IMR-90 (cell line): ENCODE data around the gene IER5. TPM values are rescaled to one million over a fixed set of nuclear protein-coding genes. Genes with fewer than 3 reads are reported as not detected.
A peak's percentile ranks its signal among the peaks of the same experiment; 100 is the strongest.

ENCODE experiments used
- ATAC-seq: fragments of 200-7000 bp; cut with Tn5 transposase; 2 replicates; pipeline ENCODE4 v1.9.1; 2020; ENCODE audit warnings: low read depth, mild to moderate bottlenecking, moderate library complexity
- BruUV-seq: library from RNA; stranded (reverse); fragments of 400-500 nt; replicated peaks from 2 replicates; lab custom pipeline; 2021; lab: Mats Ljungman, UMichigan
- CTCF ChIA-PET: fragments of 300-600 bp; formaldehyde crosslinking; extraction: SDS; loops from one replicate; lab custom pipeline; 2021; ENCODE audit warnings: antibody characterized with exemption; lab: Yijun Ruan, JAX
- POLR2A ChIA-PET: fragments of 300-600 bp; sonication (Branson Sonifier 250); formaldehyde crosslinking; loops from one replicate; lab custom pipeline; 2022; ENCODE audit warnings: antibody characterized with exemption; ENCODE audit not compliant: unreplicated experiment; lab: Charles Lee
- DNase-seq: peaks from one replicate; pipeline ENCODE4 v3.0.0; 2013
- H2AFZ ChIP-seq: replicated peaks from 2 replicates; pipeline ENCODE3; 2013; ENCODE audit warnings: low read length, mild to moderate bottlenecking; ENCODE audit not compliant: poor library complexity
- H2AK5ac ChIP-seq: 2 replicates; pipeline ENCODE4 v1.6.1; 2013; ENCODE audit warnings: low read depth, low read length, inconsistent platforms
- H2AK9ac ChIP-seq: replicated peaks from 2 replicates; pipeline ENCODE3; 2013; ENCODE audit warnings: mild to moderate bottlenecking, low read depth, low read length, moderate library complexity; ENCODE audit not compliant: poor library complexity
- H2BK120ac ChIP-seq: 2 replicates; pipeline ENCODE4 v1.6.1; 2013; ENCODE audit warnings: low read depth, low read length, inconsistent platforms
- H2BK15ac ChIP-seq: 3 replicates; pipeline ENCODE4 v1.6.1; 2013; ENCODE audit warnings: low read depth, low read length, inconsistent platforms
- H2BK20ac ChIP-seq: 2 replicates; pipeline ENCODE4 v1.6.1; 2013; ENCODE audit warnings: low read depth, mild to moderate bottlenecking, inconsistent platforms, low read length, moderate library complexity
- H2BK5ac ChIP-seq: 2 replicates; pipeline ENCODE4 v1.6.1; 2013; ENCODE audit warnings: mild to moderate bottlenecking, low read depth, low read length, inconsistent platforms; ENCODE audit not compliant: poor library complexity, severe bottlenecking
- H3K14ac ChIP-seq: replicated peaks from 2 replicates; pipeline ENCODE4 v1.6.1; 2013; ENCODE audit warnings: low read depth, low read length, inconsistent platforms
- H3K18ac ChIP-seq: 2 replicates; pipeline ENCODE4 v1.6.1; 2013; ENCODE audit warnings: low read depth, low read length, control low read depth
- H3K23ac ChIP-seq: 2 replicates; pipeline ENCODE4 v1.6.1; 2013; ENCODE audit warnings: low read depth, low read length, inconsistent platforms
- H3K27ac ChIP-seq: 2 replicates; pipeline ENCODE4 v1.5.1; 2013; ENCODE audit warnings: mild to moderate bottlenecking, control low read depth, low read length; ENCODE audit not compliant: insufficient read depth
- H3K27me3 ChIP-seq: 2 replicates; pipeline ENCODE4 v1.6.1; 2013; ENCODE audit warnings: low read length; ENCODE audit not compliant: control insufficient read depth, insufficient read depth
- H3K36me3 ChIP-seq: 2 replicates; pipeline ENCODE4 v1.6.1; 2013; ENCODE audit warnings: low read length, mixed read lengths; ENCODE audit not compliant: control insufficient read depth, insufficient read depth
- H3K4ac ChIP-seq: 2 replicates; pipeline ENCODE4 v1.6.1; 2013; ENCODE audit warnings: low read depth, low read length, inconsistent platforms
- H3K4me1 ChIP-seq: 2 replicates; pipeline ENCODE4 v1.6.1; 2013; ENCODE audit warnings: low read length, mixed read lengths; ENCODE audit not compliant: control insufficient read depth, insufficient read depth
- H3K4me2 ChIP-seq: 2 replicates; pipeline ENCODE4 v1.6.1; 2013; ENCODE audit warnings: low read depth, mild to moderate bottlenecking, control low read depth, low read length, moderate library complexity
- H3K4me3 ChIP-seq: 2 replicates; pipeline ENCODE4 v1.5.1; 2013; ENCODE audit warnings: low read depth, mild to moderate bottlenecking, control low read depth, low read length, moderate library complexity; ENCODE audit not compliant: insufficient read depth
- H3K56ac ChIP-seq: 2 replicates; pipeline ENCODE4 v1.6.1; 2013; ENCODE audit warnings: low read length, inconsistent platforms; ENCODE audit not compliant: insufficient read depth; ENCODE audit errors: extremely low read depth
- H3K79me1 ChIP-seq, 2 experiments: 2 replicates each; pipeline ENCODE4 v1.6.1; 2013; ENCODE audit warnings: low read length in 2 of 2, inconsistent platforms in 1 of 2, low read depth in 1 of 2
- H3K9ac ChIP-seq: 2 replicates; pipeline ENCODE4 v1.6.1; 2013; ENCODE audit warnings: low read depth, low read length, control low read depth
- H3K9me1 ChIP-seq: 2 replicates; pipeline ENCODE4 v1.6.1; 2013; ENCODE audit warnings: low read length, inconsistent platforms; ENCODE audit not compliant: insufficient read depth
- H3K9me3 ChIP-seq: 2 replicates; pipeline ENCODE4 v1.6.1; 2013; ENCODE audit warnings: low read length; ENCODE audit not compliant: control insufficient read depth, insufficient read depth
- H4K20me1 ChIP-seq: 2 replicates; pipeline ENCODE4 v1.6.1; 2013; ENCODE audit warnings: low read length, inconsistent platforms; ENCODE audit not compliant: insufficient read depth
- H4K5ac ChIP-seq: 2 replicates; pipeline ENCODE4 v1.6.1; 2013; ENCODE audit warnings: mild to moderate bottlenecking, low read depth, low read length, control low read depth
- H4K8ac ChIP-seq, 2 experiments: 2 replicates each; pipeline ENCODE4 v1.6.1; 2013; ENCODE audit warnings: low read depth in 2 of 2, low read length in 2 of 2, control low read depth in 1 of 2, inconsistent platforms in 1 of 2
- H4K91ac ChIP-seq: 2 replicates; pipeline ENCODE4 v1.6.1; 2013; ENCODE audit warnings: low read depth, low read length, inconsistent platforms; ENCODE audit not compliant: insufficient read depth
- NFE2L2 ChIP-seq: fragments of 150-350 bp; IDR thresholded peaks from 2 replicates; pipeline ENCODE4 v1.6.1; 2016; ENCODE audit warnings: low read depth, mild to moderate bottlenecking, low read length
- POLR2A ChIP-seq: IDR thresholded peaks from 2 replicates; pipeline ENCODE4 v1.6.1; 2012; ENCODE audit warnings: mild to moderate bottlenecking, low read depth, low read length
- WGBS, 2 experiments: methylation state at CpG; one replicate each; pipeline versions ENCODE4 v1.1.5 to v1.1.7; 2013; ENCODE audit warnings: missing lambda C conversion rate in 2 of 2; ENCODE audit not compliant: insufficient read length in 1 of 2; ENCODE audit errors: extremely low coverage in 2 of 2; 5-methylcytosine and 5-hydroxymethylcytosine counted together
- dilution Hi-C: fragments of 300-500 bp; cut with HindIII; formaldehyde crosslinking; loops from one replicate; pipeline ENCODE4 v1.14.3; 2018; ENCODE audit warnings: low sequenced_read_pairs; ENCODE audit not compliant: unreplicated experiment
- in situ Hi-C: fragments of 300-500 bp; cut with MboI; formaldehyde crosslinking; loops from 3 replicates; pipeline ENCODE4 v1.14.3; 2019; ENCODE audit warnings: low sequenced_read_pairs, inconsistent platforms, mixed read lengths
- intact Hi-C: fragments of 100-400 bp; cut with micrococcal nuclease; formaldehyde crosslinking; loops from 2 replicates; pipeline ENCODE4 v1.10.0; 2022
- polyA plus RNA-seq, 3 experiments: library from polyadenylated mRNA; depleted of rRNA; stranded (reverse); fragments of >200 nt; gene quantifications; 2 replicates each; pipeline ENCODE4 v1.2.3, GENCODE V29; 2012; ENCODE audit warnings: low replicate concordance in 1 of 3
- total RNA-seq: library from RNA; depleted of rRNA; stranded (reverse); fragments of >200 nt; gene quantifications from 2 replicates; pipeline ENCODE4 v1.2.3, GENCODE V29; 2012

IER5 gene
- total and polyA plus RNA-seq, 2 of the 4 experiments (the other 2 are of a cell fraction), result 15.8 to 27.1 TPM

GRCh38 chr1:181129771-181130606, 41.5 kb downstream of the IER5 start:
- Histone ChIP-seq H3K9me3 (no peaks in the 10 kb centered on the region), H3K56ac (no peak overlapping the region), H3K4ac (peak overlapping the region; percentile 13; the same call in 1 of the 2 replicates), H3K4me3 (no peak overlapping the region), H3K36me3 (no peaks in the 10 kb centered on the region), H4K91ac (no peak overlapping the region), H3K14ac (no peak overlapping the region), H3K18ac (no peak overlapping the region), H2BK15ac (no peak overlapping the region), H2BK20ac (no peak overlapping the region), H3K4me1 (peaks cover 17% of the 10 kb centered on the region), H3K9me1 (peaks cover 9% of the 10 kb centered on the region), H3K23ac (peak overlapping the region; percentile 7; the same call in 1 of the 2 replicates), H2BK5ac (no peak overlapping the region), H3K9ac (no peak overlapping the region), H4K5ac (no peak overlapping the region), H2BK120ac (no peak overlapping the region), H3K79me1 (peaks cover 0 to 13% of the 10 kb centered on the region in 2 experiments; a peak in 2 of 4 replicates), H3K27ac (no peak overlapping the region), H3K4me2 (no peak overlapping the region), H3K27me3 (no peaks in the 10 kb centered on the region), H4K8ac (no peak overlapping the region), H2AFZ (peak overlapping the region; percentile 26), H4K20me1 (no peaks in the 10 kb centered on the region), H2AK5ac (peak overlapping the region; percentile 45; the same call in 1 of the 2 replicates), H2AK9ac (no peak overlapping the region)
- ChIA-PET CTCF (no interaction called here), POLR2A (no interaction called here)
- BruUV-seq, result no TSS peak
- intact Hi-C loops, result no loop called here
- dilution Hi-C loops, result no loop called here
- in situ Hi-C loops, result no loop called here
- DNase-seq (no peak), ATAC-seq (no peak)
- no peak for TF ChIP-seq POLR2A
- TF ChIP-seq NFE2L2, result peak; percentile 46; the same call in 1 of the 2 replicates
- 93% methylated on average over 8 of the region's 13 CpGs; no CpG with 5 or more reads in 1 of the 2 experiments for WGBS, 2 experiments
